Activated naive CD4-positive, alpha-beta T cell treated with anti-CD3 and anti-CD28 coated beads, Interleukin-2, amount 50 U/mL, for 72 hours (primary cell): ENCODE data around the gene MMP10. TPM values are rescaled to one million over a fixed set of nuclear protein-coding genes. Genes with fewer than 3 reads are reported as not detected.

Source experiments
- total RNA-seq, 2 donors: library from RNA; stranded (reverse); gene quantifications; one replicate each; pipeline ENCODE4 v1.2.3, GENCODE V29; 2022

Gene MMP10
- total RNA-seq, 2 donors from 2014 or later: not detected

Other genes with a start within 250 kb of the MMP10 start
- gene MMP7, start 249.9 kb downstream of the MMP10 start, total RNA-seq: not detected
- not detected for gene MMP20, start 155.3 kb downstream of the MMP10 start, total RNA-seq
- gene MMP27, start 74.9 kb downstream of the MMP10 start, total RNA-seq: not detected
- gene MMP8, start 55.7 kb downstream of the MMP10 start, total RNA-seq: not detected
- not detected for gene MMP1, start 17.5 kb upstream of the MMP10 start, total RNA-seq
- gene MMP3, start 63.0 kb upstream of the MMP10 start, total RNA-seq: not detected
- not detected for gene MMP12, start 94.4 kb upstream of the MMP10 start, total RNA-seq
- under 1 TPM in 1 of 2 donors, not detected in 1; 0.51 TPM for gene MMP13, start 175.1 kb upstream of the MMP10 start, total RNA-seq